BJ (cell line): ENCODE measurements around the gene LRRC4B. TPM values are rescaled to one million over a fixed set of nuclear protein-coding genes. Genes with fewer than 3 reads are reported as not detected.
"Not testable (repeated sequence)": the region's sequence is repeated elsewhere in the genome, so short reads cannot be mapped to it uniquely, and the experiment has no call there.

Experiments
- CTCF ChIA-PET: fragments of 350-600 bp; formaldehyde crosslinking; extraction: SDS; loops from one replicate; lab custom pipeline; 2021; ENCODE audit warnings: antibody characterized with exemption, inconsistent platforms; lab: Yijun Ruan, JAX
- POLR2A ChIA-PET: fragments of 300-600 bp; sonication (Branson Sonifier 250); formaldehyde crosslinking; extraction: SDS; loops from one replicate; lab custom pipeline; 2021; ENCODE audit warnings: antibody characterized with exemption; lab: Charles Lee
- DNase-seq: peaks from one replicate; pipeline ENCODE4 v3.0.0-alpha.2; 2011; ENCODE audit warnings: low read depth
- H3K27me3 ChIP-seq: 2 replicates; pipeline ENCODE4 v1.6.0; 2011; ENCODE audit warnings: low read length; ENCODE audit not compliant: control insufficient read depth, insufficient read depth
- H3K36me3 ChIP-seq: 2 replicates; pipeline ENCODE4 v1.5.1; 2011; ENCODE audit warnings: low read length; ENCODE audit not compliant: control insufficient read depth, insufficient read depth
- H3K4me3 ChIP-seq: 2 replicates; pipeline ENCODE4 v1.5.1; 2011; ENCODE audit warnings: low read depth, mild to moderate bottlenecking, control low read depth, low read length
- polyA plus RNA-seq: library from polyadenylated mRNA; depleted of rRNA; stranded (reverse); fragments of >200 nt; gene quantifications from 2 replicates; pipeline ENCODE4 v1.2.3, GENCODE V29; 2011
- TF ChIP-seq, protein P1 (sequence below): IDR thresholded peaks from 2 replicates; pipeline ENCODE4 v1.5.1; 2011; ENCODE audit warnings: low read depth, mild to moderate bottlenecking, control low read depth, inconsistent platforms, low read length, moderate library complexity; ENCODE audit not compliant: insufficient read depth

The LRRC4B gene
- polyA plus RNA-seq, 1 experiment = 0.06 TPM

- ChIA-PET CTCF (interaction anchor here (2.0 kb wide), 1 partner anchor 22 kb away, joined by 12 read pairs; no protein-coding TSS in a partner anchor), POLR2A (no interaction called here)
- Histone ChIP-seq H3K4me3 (no peak overlapping the region), H3K36me3 (no peaks in the 10 kb centered on the region), H3K27me3 (no peaks in the 10 kb centered on the region)
- TF ChIP-seq, protein P1, sequence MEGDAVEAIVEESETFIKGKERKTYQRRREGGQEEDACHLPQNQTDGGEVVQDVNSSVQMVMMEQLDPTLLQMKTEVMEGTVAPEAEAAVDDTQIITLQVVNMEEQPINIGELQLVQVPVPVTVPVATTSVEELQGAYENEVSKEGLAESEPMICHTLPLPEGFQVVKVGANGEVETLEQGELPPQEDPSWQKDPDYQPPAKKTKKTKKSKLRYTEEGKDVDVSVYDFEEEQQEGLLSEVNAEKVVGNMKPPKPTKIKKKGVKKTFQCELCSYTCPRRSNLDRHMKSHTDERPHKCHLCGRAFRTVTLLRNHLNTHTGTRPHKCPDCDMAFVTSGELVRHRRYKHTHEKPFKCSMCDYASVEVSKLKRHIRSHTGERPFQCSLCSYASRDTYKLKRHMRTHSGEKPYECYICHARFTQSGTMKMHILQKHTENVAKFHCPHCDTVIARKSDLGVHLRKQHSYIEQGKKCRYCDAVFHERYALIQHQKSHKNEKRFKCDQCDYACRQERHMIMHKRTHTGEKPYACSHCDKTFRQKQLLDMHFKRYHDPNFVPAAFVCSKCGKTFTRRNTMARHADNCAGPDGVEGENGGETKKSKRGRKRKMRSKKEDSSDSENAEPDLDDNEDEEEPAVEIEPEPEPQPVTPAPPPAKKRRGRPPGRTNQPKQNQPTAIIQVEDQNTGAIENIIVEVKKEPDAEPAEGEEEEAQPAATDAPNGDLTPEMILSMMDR = no peak
- no peak for DNase-seq
These were observed 33.8 kb downstream of the LRRC4B start for GRCh38 chr19:50534478-50534877.

- H3K27me3 ChIP-seq = no peaks in the 10 kb centered on the region
- no peak for DNase-seq
- ChIA-PET POLR2A (no interaction called here), CTCF (interaction anchor here (2.0 kb wide), 1 partner anchor 23 kb away, joined by 12 read pairs; no protein-coding TSS in a partner anchor)
- no peaks in the 10 kb centered on the region for H3K36me3 ChIP-seq
- TF ChIP-seq, protein P1 = no peak
- H3K4me3 ChIP-seq = no peak overlapping the region
These were observed 35.3 kb downstream of the LRRC4B start for GRCh38 chr19:50532952-50533351.

GRCh38 chr19:50531171-50531612 is 37.0 kb downstream of the LRRC4B start:
- no peak overlapping the region for H3K4me3 ChIP-seq
- CTCF ChIA-PET = no interaction called here
- POLR2A ChIA-PET = no interaction called here
- DNase-seq = no peak
- no peaks in the 10 kb centered on the region for H3K27me3 ChIP-seq
- TF ChIP-seq, protein P1 = no peak
- H3K36me3 ChIP-seq = no peaks in the 10 kb centered on the region

DNA sequence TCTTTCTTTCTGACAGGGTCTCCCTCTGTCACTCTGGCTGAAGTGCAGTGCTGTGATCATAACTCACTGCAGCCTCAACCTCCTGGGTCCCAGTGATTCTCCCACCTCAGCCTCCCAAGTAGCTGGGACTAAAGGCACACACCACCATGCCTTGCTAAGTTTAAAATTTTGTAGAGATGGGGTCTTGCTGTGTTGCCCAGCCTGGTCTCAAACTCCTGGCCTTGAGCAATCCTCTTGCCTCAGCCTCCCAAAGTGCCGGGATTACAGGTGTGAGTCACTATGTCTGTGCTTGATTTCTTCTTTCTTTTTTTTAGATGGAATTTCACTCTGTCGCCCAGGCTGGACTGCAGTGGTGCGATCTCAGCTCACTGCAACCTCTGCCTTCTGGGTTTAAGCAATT is 40.2 kb downstream of the LRRC4B start:
- CTCF ChIA-PET = interaction anchor here (2.5 kb wide), 1 partner anchor 9 kb away, joined by 22 read pairs; no protein-coding TSS in a partner anchor
- H3K36me3 ChIP-seq, H3K27me3 ChIP-seq, H3K4me3 ChIP-seq, DNase-seq, POLR2A ChIA-PET: not testable (repeated sequence)

DNA sequence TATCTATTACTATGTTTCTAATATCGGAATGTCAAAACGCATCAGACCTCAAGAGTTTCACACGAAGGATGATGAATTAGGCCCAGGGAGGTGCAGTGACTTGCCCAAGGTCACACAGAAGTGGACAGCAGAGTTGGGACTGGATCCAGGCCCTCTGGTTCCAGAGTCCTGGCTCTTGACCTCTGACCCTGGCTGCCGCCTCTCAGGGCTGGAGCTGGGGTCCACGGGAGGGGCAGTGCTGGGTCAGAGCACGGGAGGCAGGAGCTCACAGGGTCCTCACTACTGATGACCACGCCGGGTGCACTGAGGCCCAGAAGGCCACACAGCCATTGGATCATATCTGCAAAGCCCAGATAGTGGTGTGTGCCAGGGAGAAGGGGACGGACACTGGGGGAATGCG is 45.4 kb downstream of the LRRC4B start:
- POLR2A ChIA-PET = no interaction called here
- no peak for DNase-seq
- TF ChIP-seq, protein P1 = no peak
- CTCF ChIA-PET = interaction anchor here (3.8 kb wide), 1 partner anchor 15 kb away, joined by 16 read pairs; no protein-coding TSS in a partner anchor
- no peaks in the 10 kb centered on the region for H3K36me3 ChIP-seq
- H3K4me3 ChIP-seq = no peak overlapping the region
- no peaks in the 10 kb centered on the region for H3K27me3 ChIP-seq

DNA sequence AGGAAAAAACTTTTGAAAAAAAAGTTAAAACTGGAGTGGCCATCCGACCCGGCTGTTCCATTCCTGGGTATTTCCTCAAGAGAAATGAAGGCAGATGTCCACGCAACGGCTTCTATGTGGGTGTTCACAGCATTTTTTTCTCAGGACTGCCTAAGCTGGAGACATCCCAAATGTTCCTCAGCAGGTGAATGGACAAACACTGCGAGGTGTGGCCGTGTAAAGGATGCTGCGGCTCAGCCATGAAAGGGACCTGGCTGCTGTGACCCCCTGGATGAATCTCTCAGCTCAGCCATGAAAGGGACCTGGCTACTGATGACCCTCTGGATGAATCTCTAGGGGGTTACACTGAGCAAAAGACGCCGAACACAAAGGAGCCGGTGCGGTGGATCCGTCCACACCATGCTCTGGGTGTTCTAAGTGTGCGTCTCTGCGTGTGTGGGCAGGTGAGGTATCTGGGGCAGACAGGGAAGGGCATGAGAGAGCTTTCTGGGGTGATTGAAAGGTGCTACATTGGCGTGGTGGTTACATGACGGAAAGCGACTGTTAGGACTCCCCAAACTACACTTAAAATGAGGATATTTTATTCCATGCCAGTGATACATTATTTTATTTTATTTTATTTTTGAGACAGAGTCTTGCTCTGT is 47.3 kb downstream of the LRRC4B start:
- DNase-seq = no peak
- POLR2A ChIA-PET = no interaction called here
- Histone ChIP-seq H3K36me3 (no peaks in the 10 kb centered on the region), H3K4me3 (no peak overlapping the region), H3K27me3 (no peaks in the 10 kb centered on the region)
- TF ChIP-seq, protein P1 = no peak
- CTCF ChIA-PET = interaction anchor here (1.2 to 3.8 kb wide), 2 partner anchors 17 to 263 kb away, joined by 6 to 16 read pairs; no protein-coding TSS in a partner anchor
